ENCODE data around the gene ONECUT2. TPM values are rescaled to one million over a fixed set of nuclear protein-coding genes. Genes with fewer than 3 reads are reported as not detected.

The ONECUT2 gene
- total RNA-seq, 2 experiments from 2014 or later, result not detected

DNA sequence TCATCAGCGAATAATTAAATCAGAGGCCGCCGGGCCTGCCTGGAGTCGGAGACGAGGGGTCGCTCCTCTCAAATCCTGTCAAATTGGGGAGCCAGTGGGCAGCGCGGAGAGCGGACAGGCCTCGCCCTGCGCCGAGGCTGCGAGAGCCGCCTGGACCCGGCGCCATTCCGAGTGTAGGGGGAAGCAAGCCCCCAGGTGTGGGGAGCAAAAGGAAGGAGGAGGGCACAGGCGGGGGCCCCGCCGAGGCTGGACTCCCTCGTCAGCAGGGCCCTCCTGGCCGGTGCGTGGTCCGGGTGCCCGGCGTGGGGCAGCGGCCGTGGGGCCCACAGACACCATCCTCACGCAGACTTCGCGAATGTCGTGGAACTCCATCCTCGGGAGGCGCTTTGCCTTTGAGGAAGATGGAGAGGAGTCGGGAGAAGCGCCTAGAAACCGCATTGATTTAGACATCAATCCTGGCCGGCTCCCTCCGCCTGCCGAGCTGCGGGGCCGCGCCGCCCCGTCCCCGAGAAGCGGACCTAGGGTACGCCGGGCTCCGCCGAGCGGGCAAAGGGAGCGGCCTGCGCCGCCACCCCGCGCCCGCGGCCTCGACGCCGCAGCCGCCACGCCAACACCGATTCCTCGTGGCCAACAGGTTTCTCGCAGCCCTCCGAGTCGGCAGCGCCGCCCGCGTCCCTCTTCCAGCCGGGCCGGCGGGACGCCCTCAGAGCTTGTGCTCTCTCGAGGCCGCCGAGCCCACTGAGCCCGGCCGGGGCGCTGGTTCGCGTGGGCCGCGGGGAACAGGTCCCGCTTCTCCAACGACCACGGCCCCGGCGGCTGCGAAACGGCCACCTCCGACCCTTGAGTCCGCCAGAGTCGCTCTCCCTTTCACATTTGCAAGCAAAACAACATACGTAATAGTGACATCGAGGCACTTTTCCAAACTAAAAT lies 6.7 kb upstream of the ONECUT2 start:
- ATAC-seq (no peak), DNase-seq (no peak)
- intact Hi-C loops (cut with micrococcal nuclease), result no loop called here
- CTCF ChIA-PET, result interaction anchor here (1.6 kb wide), 1 partner anchor 10 kb away, joined by 8 read pairs; no protein-coding TSS in a partner anchor
- H3K9me3 Mint-ChIP-seq, result peaks cover 10% of the 10 kb centered on the region
- no peak overlapping the region for H3K4me3 Mint-ChIP-seq
- peaks cover 10% of the 10 kb centered on the region for H3K36me3 Mint-ChIP-seq (ENCODE audit: low read depth)
- TF ChIP-seq, protein P1, sequence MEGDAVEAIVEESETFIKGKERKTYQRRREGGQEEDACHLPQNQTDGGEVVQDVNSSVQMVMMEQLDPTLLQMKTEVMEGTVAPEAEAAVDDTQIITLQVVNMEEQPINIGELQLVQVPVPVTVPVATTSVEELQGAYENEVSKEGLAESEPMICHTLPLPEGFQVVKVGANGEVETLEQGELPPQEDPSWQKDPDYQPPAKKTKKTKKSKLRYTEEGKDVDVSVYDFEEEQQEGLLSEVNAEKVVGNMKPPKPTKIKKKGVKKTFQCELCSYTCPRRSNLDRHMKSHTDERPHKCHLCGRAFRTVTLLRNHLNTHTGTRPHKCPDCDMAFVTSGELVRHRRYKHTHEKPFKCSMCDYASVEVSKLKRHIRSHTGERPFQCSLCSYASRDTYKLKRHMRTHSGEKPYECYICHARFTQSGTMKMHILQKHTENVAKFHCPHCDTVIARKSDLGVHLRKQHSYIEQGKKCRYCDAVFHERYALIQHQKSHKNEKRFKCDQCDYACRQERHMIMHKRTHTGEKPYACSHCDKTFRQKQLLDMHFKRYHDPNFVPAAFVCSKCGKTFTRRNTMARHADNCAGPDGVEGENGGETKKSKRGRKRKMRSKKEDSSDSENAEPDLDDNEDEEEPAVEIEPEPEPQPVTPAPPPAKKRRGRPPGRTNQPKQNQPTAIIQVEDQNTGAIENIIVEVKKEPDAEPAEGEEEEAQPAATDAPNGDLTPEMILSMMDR (IDR thresholded peaks at IDR 0.05), result no peak
- POLR2A ChIA-PET, result interaction anchor here (1.9 kb wide), 1 partner anchor 10 kb away, joined by 6 read pairs; no protein-coding TSS in a partner anchor
- H3K27ac Mint-ChIP-seq, result no peak overlapping the region
- peaks cover 63% of the 10 kb centered on the region for H3K27me3 Mint-ChIP-seq
- peaks cover 14% of the 10 kb centered on the region for H3K4me1 Mint-ChIP-seq (ENCODE audit: low read depth)

DNA sequence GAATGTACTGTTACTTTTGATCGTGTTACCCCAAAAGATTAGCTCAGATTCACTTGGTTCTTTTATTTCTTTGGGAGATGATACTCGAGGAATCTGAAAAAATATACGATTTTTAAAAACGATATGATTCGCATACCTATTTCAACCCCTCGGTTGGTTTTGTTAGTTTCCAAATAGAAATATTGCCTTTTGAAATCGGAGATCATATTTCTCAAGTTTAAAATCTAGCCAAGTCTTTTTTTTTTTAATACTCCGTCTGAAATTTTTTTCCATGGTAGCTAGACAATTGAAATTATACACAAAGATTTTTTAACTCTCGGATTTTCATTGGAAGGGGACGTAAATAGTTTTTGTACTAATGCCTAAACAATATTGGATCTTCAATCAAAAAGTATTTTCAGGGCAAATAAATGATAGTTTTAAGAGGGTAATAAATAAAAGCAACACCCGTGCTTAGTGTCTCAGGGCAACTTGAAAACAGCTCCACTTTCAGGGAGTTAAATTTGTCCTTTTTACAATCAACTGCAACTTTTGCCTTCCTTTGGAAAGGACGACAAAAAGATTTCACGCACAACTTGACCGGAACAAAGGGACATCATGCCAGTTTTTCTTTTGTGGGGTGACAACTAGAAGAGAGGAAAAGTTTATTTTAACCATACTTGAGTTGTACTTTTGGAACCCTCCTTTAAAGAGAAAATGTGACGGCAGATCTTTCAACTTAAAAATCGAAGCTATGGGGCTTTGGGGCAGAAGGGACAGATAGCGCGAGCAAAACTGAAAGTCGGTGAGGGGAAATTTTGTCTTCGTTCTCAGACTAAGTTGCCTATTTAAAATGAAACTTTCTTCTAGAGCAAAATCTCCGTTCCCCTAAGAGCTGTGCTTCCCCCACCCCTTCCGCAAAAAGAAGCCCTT lies 5.8 kb upstream of the ONECUT2 start:
- ChIA-PET CTCF (interaction anchor here (0.7 to 1.6 kb wide), 3 partner anchors 9 to 312 kb away, joined by 3 to 8 read pairs (median 3); no protein-coding TSS in a partner anchor), POLR2A (interaction anchor here (0.6 to 1.9 kb wide), 2 partner anchors 9 to 1433 kb away, joined by 3 to 6 read pairs; no protein-coding TSS in a partner anchor)
- H3K36me3 Mint-ChIP-seq (ENCODE audit: low read depth), result peaks cover 10% of the 10 kb centered on the region
- DNase-seq (peak; percentile 42), ATAC-seq (peak; percentile 19)
- peaks cover 69% of the 10 kb centered on the region for H3K27me3 Mint-ChIP-seq
- TF ChIP-seq, protein P1 (IDR thresholded peaks at IDR 0.05), result no peak
- no peak overlapping the region for H3K27ac Mint-ChIP-seq
- intact Hi-C loops (cut with micrococcal nuclease), result loop anchor here (10.0 kb wide), 1 partner anchor 555 kb away; no protein-coding TSS in a partner anchor
- H3K4me1 Mint-ChIP-seq (ENCODE audit: low read depth), result peaks cover 18% of the 10 kb centered on the region
- peak overlapping the region; percentile 39 for H3K4me3 Mint-ChIP-seq
- H3K9me3 Mint-ChIP-seq, result peaks cover 10% of the 10 kb centered on the region

DNA sequence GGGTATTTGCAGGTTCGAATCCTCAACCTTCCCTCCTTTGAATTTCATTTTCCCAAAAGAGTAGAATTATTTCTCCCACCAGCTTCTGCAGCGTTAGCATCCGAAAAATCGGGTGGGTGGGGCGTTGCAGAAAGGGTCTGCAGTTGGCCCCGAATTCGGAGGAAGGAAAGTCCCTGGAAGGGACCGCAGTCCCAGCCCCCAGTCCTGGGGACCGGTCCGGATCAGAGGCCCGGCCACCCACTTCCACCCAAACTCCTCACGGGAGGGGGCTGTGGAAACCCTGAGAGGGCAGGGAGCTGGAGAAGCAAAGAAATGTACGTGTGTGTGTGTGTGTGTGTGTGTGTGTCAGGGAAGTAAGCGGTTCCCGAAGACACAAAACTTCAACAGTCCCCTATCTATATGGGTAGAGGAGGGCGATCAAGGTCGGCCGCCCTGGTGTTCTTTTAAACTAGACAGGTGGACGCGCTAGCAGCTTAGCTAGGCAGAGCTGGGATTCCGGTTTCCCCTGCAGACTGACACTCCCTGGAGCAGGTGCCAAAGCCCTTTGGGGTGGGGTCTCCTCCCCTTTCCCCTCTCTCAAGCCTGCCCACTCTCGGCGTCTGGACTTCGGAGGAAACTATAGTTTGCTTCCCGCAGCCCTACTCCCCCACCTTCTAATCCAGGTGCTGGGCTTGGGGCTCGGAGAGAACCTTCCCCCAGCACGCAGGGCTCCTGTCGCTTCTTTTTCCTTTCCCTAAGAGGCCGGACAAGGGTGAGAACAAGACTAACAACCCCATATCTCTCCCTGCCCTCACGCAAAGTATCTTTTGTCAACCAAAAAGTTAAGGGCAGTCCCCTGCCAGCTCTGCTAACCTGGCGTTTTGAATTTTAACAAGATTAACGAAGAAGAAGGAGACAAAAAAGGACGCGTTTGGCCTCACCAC lies 4.8 kb upstream of the ONECUT2 start:
- CTCF ChIA-PET, result interaction anchor here (0.7 to 1.6 kb wide), 3 partner anchors 9 to 313 kb away, joined by 3 to 8 read pairs (median 3); no protein-coding TSS in a partner anchor
- Mint-ChIP-seq H3K36me3 (ENCODE audit: low read depth) (peaks cover 10% of the 10 kb centered on the region), H3K27ac (no peak overlapping the region), H3K4me1 (ENCODE audit: low read depth) (peaks cover 24% of the 10 kb centered on the region), H3K4me3 (peak overlapping the region; percentile 39), H3K9me3 (peaks cover 10% of the 10 kb centered on the region), H3K27me3 (peaks cover 64% of the 10 kb centered on the region)
- intact Hi-C loops (cut with micrococcal nuclease), result loop anchor here (10.0 kb wide), 1 partner anchor 556 kb away; no protein-coding TSS in a partner anchor
- ATAC-seq (no peak), DNase-seq (no peak)
- TF ChIP-seq, protein P1 (IDR thresholded peaks at IDR 0.05), result no peak
- POLR2A ChIA-PET, result interaction anchor here (0.6 to 1.9 kb wide), 3 partner anchors 8 to 1432 kb away, joined by 3 to 6 read pairs (median 4); no protein-coding TSS in a partner anchor

DNA sequence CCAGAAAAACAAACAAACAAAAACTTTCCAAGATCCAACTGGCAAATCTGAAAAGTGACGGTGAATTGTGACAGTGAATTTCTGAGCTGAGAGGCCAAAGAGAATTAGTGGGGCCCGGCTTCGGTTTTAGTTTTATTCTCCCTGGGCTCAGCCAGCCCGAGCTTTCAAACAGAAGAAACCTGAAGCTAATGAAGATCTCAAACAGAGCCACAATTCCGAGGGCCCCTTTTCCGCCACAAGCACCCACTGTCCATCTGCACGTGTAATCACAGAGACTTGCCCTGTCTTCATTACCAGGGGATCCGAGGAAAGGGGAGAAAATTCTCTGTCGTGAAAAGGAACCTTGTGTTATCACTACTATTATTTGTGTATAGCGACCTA lies 4.2 kb upstream of the ONECUT2 start:
- ChIA-PET POLR2A (no interaction called here), CTCF (no interaction called here)
- peaks cover 63% of the 10 kb centered on the region for H3K27me3 Mint-ChIP-seq
- TF ChIP-seq, protein P1 (IDR thresholded peaks at IDR 0.05), result no peak
- ATAC-seq (no peak), DNase-seq (no peak)
- peaks cover 25% of the 10 kb centered on the region for H3K4me1 Mint-ChIP-seq (ENCODE audit: low read depth)
- peaks cover 11% of the 10 kb centered on the region for H3K36me3 Mint-ChIP-seq (ENCODE audit: low read depth)
- intact Hi-C loops (cut with micrococcal nuclease), result loop anchor here (10.0 kb wide), 1 partner anchor 556 kb away; no protein-coding TSS in a partner anchor
- peaks cover 10% of the 10 kb centered on the region for H3K9me3 Mint-ChIP-seq
- no peak overlapping the region for H3K27ac Mint-ChIP-seq
- H3K4me3 Mint-ChIP-seq, result no peak overlapping the region
